K562 (cell line): Measurements from ENCODE around the gene NELL1. TPM values are rescaled to one million over a fixed set of nuclear protein-coding genes. Genes with fewer than 3 reads are reported as not detected.

ENCODE experiments used
- ATAC-seq: fragments of 200-7000 bp; cut with Tn5 transposase; 3 replicates; pipeline ENCODE4 v1.9.1; 2020; ENCODE audit warnings: moderate library complexity
- BruUV-seq: library from RNA; stranded (reverse); fragments of 400-500 nt; replicated peaks from 2 replicates; lab custom pipeline; 2021; lab: Mats Ljungman, UMichigan
- CTCF ChIA-PET: fragments of 300-600 bp; formaldehyde crosslinking; extraction: SDS; loops from one replicate; lab custom pipeline; 2021; ENCODE audit warnings: low intra/inter-chr PET ratio; lab: Yijun Ruan, JAX
- POLR2A ChIA-PET: fragments of 300-600, 350-650 bp; sonication (Branson Sonifier 250); formaldehyde crosslinking; extraction: SDS; loops from one replicate; lab custom pipeline; 2021; ENCODE audit warnings: antibody characterized with exemption, inconsistent platforms; lab: Yijun Ruan, JAX
- DNase-seq, 4 experiments: peaks; one replicate each; pipeline versions ENCODE4 v3.0.0 to v3.0.0-alpha.2; 2011 to 2018; ENCODE audit warnings: low spot score in 3 of 4, mixed read lengths in 3 of 4; ENCODE audit errors: extremely low read depth in 1 of 4
- FAIRE-seq: peaks from 2 replicates; lab custom pipeline; 2011; peaks lifted over from hg19 to GRCh38; lab: Jason Lieb, UNC
- H2AFZ ChIP-seq: 2 replicates; pipeline ENCODE4 v1.6.0; 2011; ENCODE audit warnings: low read depth, low read length, control low read depth, inconsistent platforms
- H3K27ac ChIP-seq: fragments of 200-600 bp; 3 replicates; pipeline ENCODE4 v1.8.0; 2011; ENCODE audit warnings: low read depth, mild to moderate bottlenecking, control low read depth, inconsistent platforms, low read length, moderate library complexity, mixed read lengths; ENCODE audit errors: extremely low read depth
- H3K27me3 ChIP-seq, 2 experiments: fragments of 300-600 bp in 1 of 2; 2 replicates in 1 of 2; 3 replicates in 1 of 2; pipeline versions ENCODE4 v1.6.0 to v1.8.0; 2011; ENCODE audit warnings: inconsistent platforms in 2 of 2, low read length in 2 of 2, mild to moderate bottlenecking in 1 of 2, mixed read lengths in 1 of 2, moderate library complexity in 1 of 2; ENCODE audit not compliant: control insufficient read depth in 2 of 2, insufficient read depth in 2 of 2
- H3K36me3 ChIP-seq: fragments of 300-600 bp; 3 replicates; pipeline ENCODE4 v1.8.0; 2011; ENCODE audit warnings: mild to moderate bottlenecking, low read length, inconsistent platforms; ENCODE audit not compliant: control insufficient read depth, insufficient read depth
- H3K4me1 ChIP-seq, 2 experiments: fragments of 200-600 bp in 1 of 2; replicated peaks in 1 of 2; 2 replicates in 1 of 2; 3 replicates in 1 of 2; pipeline versions ENCODE4 v1.5.1 to v1.8.0; 2011; ENCODE audit warnings: inconsistent platforms in 2 of 2, low read length in 2 of 2, mild to moderate bottlenecking in 1 of 2, mixed read lengths in 1 of 2, moderate library complexity in 1 of 2; ENCODE audit not compliant: control insufficient read depth in 2 of 2, insufficient read depth in 2 of 2
- H3K4me2 ChIP-seq: 2 replicates; pipeline ENCODE4 v1.6.1; 2011; ENCODE audit warnings: low read length, control low read depth, inconsistent platforms, mixed read lengths; ENCODE audit not compliant: insufficient read depth
- H3K4me3 ChIP-seq: fragments of 200-600 bp; sonication (generic), shearing (Covaris generic); 2 replicates; pipeline ENCODE4 v1.5.1; 2016; ENCODE audit warnings: control low read depth, inconsistent platforms
- H3K79me2 ChIP-seq: fragments of 200-600 bp; 3 replicates; pipeline ENCODE4 v1.8.0; 2011; ENCODE audit warnings: low read length, inconsistent platforms; ENCODE audit not compliant: control insufficient read depth, insufficient read depth
- H3K9ac ChIP-seq, 2 experiments: 2 replicates each; pipeline versions ENCODE4 v1.6.0 to v1.6.1; 2011; ENCODE audit warnings: low read depth in 2 of 2, low read length in 2 of 2, control low read depth in 1 of 2, inconsistent platforms in 1 of 2, mild to moderate bottlenecking in 1 of 2, mixed read lengths in 1 of 2; ENCODE audit not compliant: insufficient read depth in 1 of 2
- H3K9me1 ChIP-seq: one replicate; pipeline ENCODE4 v1.6.0; 2011; ENCODE audit warnings: inconsistent platforms, mild to moderate bottlenecking, low read length, moderate library complexity; ENCODE audit not compliant: control insufficient read depth, insufficient read depth
- H3K9me3 ChIP-seq: replicated peaks from 2 replicates; pipeline ENCODE4 v1.5.1; 2011; ENCODE audit warnings: low read depth, low read length, inconsistent platforms; ENCODE audit not compliant: control insufficient read depth, insufficient read depth
- H4K20me1 ChIP-seq: replicated peaks from 2 replicates; pipeline ENCODE4 v1.6.1; 2011; ENCODE audit warnings: low read length, inconsistent platforms, mixed read lengths; ENCODE audit not compliant: control insufficient read depth, insufficient read depth
- ARHGAP35 ChIP-seq: fragments of 450-650 bp; IDR thresholded peaks from 2 replicates; pipeline ENCODE4 v1.6.1; 2018; ENCODE audit not compliant: partially characterized antibody
- BRF1 ChIP-seq: IDR thresholded peaks from 3 replicates; pipeline ENCODE4 v1.6.1; 2011; ENCODE audit warnings: borderline replicate concordance, mild to moderate bottlenecking; ENCODE audit not compliant: insufficient read length; ENCODE audit errors: extremely low read depth
- GMEB1 ChIP-seq: fragments of 250-450 bp; sonication (Bioruptor Pico); IDR thresholded peaks from 2 replicates; pipeline ENCODE4 v1.4.0; 2020; ENCODE audit warnings: mild to moderate bottlenecking
- GTF2E2 ChIP-seq: fragments of 200-800 bp; sonication (Bioruptor generic); IDR thresholded peaks from 2 replicates; pipeline ENCODE4 v1.6.1; 2016; ENCODE audit warnings: missing genetic modification characterization, missing compliant biosample characterization
- HDAC2 ChIP-seq: fragments of 450-650 bp; IDR thresholded peaks from 2 replicates; pipeline ENCODE4 v1.6.1; 2016; ENCODE audit warnings: mild to moderate bottlenecking
- HMGN3 ChIP-seq: IDR thresholded peaks from 2 replicates; pipeline ENCODE4 v1.6.1; 2011; ENCODE audit warnings: borderline replicate concordance, low read depth, mild to moderate bottlenecking, mixed read lengths, low read length; ENCODE audit not compliant: insufficient read length; ENCODE audit errors: extremely low read depth
- PHTF2 ChIP-seq: fragments of 250-450 bp; sonication (Bioruptor Pico); IDR thresholded peaks from 2 replicates; pipeline ENCODE4 v1.5.0; 2021; ENCODE audit warnings: mild to moderate bottlenecking
- RUNX1 ChIP-seq: sonication (generic); IDR thresholded peaks from 2 replicates; pipeline ENCODE4 v1.6.1; 2016; ENCODE audit warnings: antibody characterized with exemption, low read depth
- SP2 ChIP-seq: IDR thresholded peaks from 2 replicates; pipeline ENCODE4 v1.6.1; 2011; ENCODE audit warnings: mild to moderate bottlenecking, low read depth, low read length, moderate library complexity; ENCODE audit not compliant: poor library complexity, severe bottlenecking; ENCODE audit errors: extremely low read depth
- ZNF232 ChIP-seq: sonication (generic); formaldehyde crosslinking; IDR thresholded peaks from 2 replicates; pipeline ENCODE4 v1.8.0; 2022; ENCODE audit warnings: mild to moderate bottlenecking, missing genetic modification reagents
- ZNF239 ChIP-seq: fragments of 250-450 bp; sonication (Bioruptor Pico); IDR thresholded peaks from 2 replicates; pipeline ENCODE4 v1.4.0; 2020; ENCODE audit warnings: mild to moderate bottlenecking
- ZNF57 ChIP-seq: fragments of 450-650 bp; formaldehyde crosslinking; IDR thresholded peaks from 2 replicates; pipeline ENCODE4 v1.4.0; 2020; ENCODE audit warnings: mild to moderate bottlenecking, moderate library complexity
- ZNF717 ChIP-seq: fragments of 250-450 bp; sonication (Bioruptor Pico); IDR thresholded peaks from 2 replicates; pipeline ENCODE4 v1.5.0; 2021
- ZNF766 ChIP-seq: fragments of 200-800 bp; sonication (Bioruptor generic); conservative IDR thresholded peaks from 2 replicates; pipeline ENCODE4 v1.6.1; 2016; ENCODE audit warnings: missing genetic modification characterization, missing compliant biosample characterization
- WGBS: fragments of 100-300 bp; shearing (Covaris generic); methylation state at CpG from one replicate; pipeline ENCODE4 v1.1.6; 2016; ENCODE audit warnings: low coverage, mixed read lengths; ENCODE audit not compliant: insufficient coverage; ENCODE audit errors: missing lambda C conversion rate; 5-methylcytosine and 5-hydroxymethylcytosine counted together
- in situ Hi-C: fragments of 300-500 bp; cut with MboI; formaldehyde crosslinking; loops from 4 replicates; pipeline ENCODE4 v1.15.0; 2018; ENCODE audit warnings: inconsistent platforms, mixed read lengths
- intact Hi-C: fragments of 100-400 bp; cut with micrococcal nuclease; formaldehyde crosslinking; loops from 2 replicates; pipeline ENCODE4 v1.14.2; 2022
- polyA plus RNA-seq, 8 experiments: library from polyadenylated mRNA; depleted of rRNA in 4 of 8; stranded (reverse) in 5 of 8; unstranded in 3 of 8; fragments of >200 nt; fragmentation: Nextera tagmentation in 2 of 8; fragmentation: Illumina TruSeq in 1 of 8; extraction: Ambion mirVana in 2 of 8; extraction: Trizol in 1 of 8; gene quantifications; 2 replicates each; pipeline versions ENCODE4 v1.2.1 to v1.2.3, GENCODE V29; 2011 to 2014; ENCODE audit warnings: inconsistent platforms in 1 of 8, missing spikeins in 1 of 8
- total RNA-seq, 7 experiments: library from RNA; depleted of rRNA in 6 of 7; stranded (reverse); fragments of >200 nt in 6 of 7; fragmentation: Illumina TruSeq in 2 of 7; extraction: Trizol in 2 of 7; gene quantifications; 2 replicates each; pipeline versions ENCODE4 v1.2.1 to v1.2.3, GENCODE V29; 2011 to 2021; ENCODE audit warnings: low replicate concordance in 1 of 7
- TF ChIP-seq, protein P1 (sequence below): fragments of 450-650 bp; formaldehyde crosslinking; IDR thresholded peaks from 2 replicates; pipeline ENCODE4 v1.4.0; 2022; ENCODE audit warnings: missing genetic modification characterization

The NELL1 gene
- total and polyA plus RNA-seq, 9 of the 15 experiments (the other 6 are each of a cell fraction or from before 2014, with no cell fraction given) = not detected

DNA sequence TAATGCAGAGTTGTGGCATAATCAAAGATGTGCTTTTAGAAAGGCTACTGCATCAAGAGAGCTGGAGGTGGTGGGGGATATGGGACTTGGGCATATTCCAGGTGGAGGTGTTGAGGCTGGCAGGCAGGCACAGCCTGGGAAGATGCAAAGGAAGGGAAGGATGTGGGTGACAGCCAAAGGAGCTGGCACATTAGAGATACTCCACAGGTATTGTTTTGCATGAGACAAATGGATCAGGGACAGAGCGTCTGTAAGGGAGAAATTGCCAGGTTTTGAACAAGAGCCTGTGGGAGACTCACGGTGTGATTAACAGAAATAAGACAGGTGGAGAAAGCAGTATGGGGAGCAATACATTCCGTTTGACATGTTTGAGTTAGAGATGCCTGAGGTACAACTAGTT, 263.7 kb downstream of the NELL1 start:
- Histone ChIP-seq H3K9me1 (no peaks in the 10 kb centered on the region), H3K9ac (no peak overlapping the region), H3K36me3 (no peaks in the 10 kb centered on the region), H3K79me2 (no peaks in the 10 kb centered on the region), H3K27ac (no peak overlapping the region), H2AFZ (no peak overlapping the region), H3K4me1 (no peaks in the 10 kb centered on the region), H3K27me3 (no peaks in the 10 kb centered on the region), H3K4me2 (no peak overlapping the region), H3K4me3 (no peak overlapping the region), H3K9me3 (no peaks in the 10 kb centered on the region), H4K20me1 (no peaks in the 10 kb centered on the region)
- DNase-seq (no peak), ATAC-seq (no peak), FAIRE-seq (no peak)
- intact Hi-C loops (no loop called here), in situ Hi-C loops (no loop called here)
- POLR2A ChIA-PET = no interaction called here
- 0% methylated on average over 3 of the region's 3 CpGs for WGBS
- no peak for TF ChIP-seq ARHGAP35
- no peak for TF ChIP-seq ZNF57 (CRISPR knock-in tag)
- TF ChIP-seq SP2 = no peak
- no peak for TF ChIP-seq GMEB1
- no peak for TF ChIP-seq BRF1
- TF ChIP-seq ZNF232 (CRISPR knock-in tag) = no peak
- TF ChIP-seq GTF2E2 = no peak
- no peak for TF ChIP-seq ZNF239 (CRISPR knock-in tag)
- no peak for TF ChIP-seq HDAC2
- no peak for TF ChIP-seq ZNF766
- no peak for TF ChIP-seq HMGN3
- no peak for TF ChIP-seq RUNX1
- TF ChIP-seq ZNF717 (CRISPR knock-in tag) = no peak
- TF ChIP-seq PHTF2 = no peak
- TF ChIP-seq, protein P1, sequence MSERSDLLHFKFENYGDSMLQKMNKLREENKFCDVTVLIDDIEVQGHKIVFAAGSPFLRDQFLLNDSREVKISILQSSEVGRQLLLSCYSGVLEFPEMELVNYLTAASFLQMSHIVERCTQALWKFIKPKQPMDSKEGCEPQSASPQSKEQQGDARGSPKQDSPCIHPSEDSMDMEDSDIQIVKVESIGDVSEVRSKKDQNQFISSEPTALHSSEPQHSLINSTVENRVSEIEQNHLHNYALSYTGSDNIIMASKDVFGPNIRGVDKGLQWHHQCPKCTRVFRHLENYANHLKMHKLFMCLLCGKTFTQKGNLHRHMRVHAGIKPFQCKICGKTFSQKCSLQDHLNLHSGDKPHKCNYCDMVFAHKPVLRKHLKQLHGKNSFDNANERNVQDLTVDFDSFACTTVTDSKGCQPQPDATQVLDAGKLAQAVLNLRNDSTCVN = no peak
- CTCF ChIA-PET = no interaction called here
- no TSS peak for BruUV-seq
